Stomach smooth muscle (tissue), 2 donors: ENCODE results near the gene KRAS.

Experiments used
- H3K27ac ChIP-seq: one replicate; pipeline ENCODE4 v1.7.0; 2013; ENCODE audit warnings: mild to moderate bottlenecking, low read length, inconsistent platforms
- H3K27me3 ChIP-seq, 2 donors: one replicate each; pipeline ENCODE4 v1.7.0; 2013; ENCODE audit warnings: low read length in 2 of 2; ENCODE audit not compliant: insufficient read depth in 2 of 2, control insufficient read depth in 1 of 2
- H3K36me3 ChIP-seq, 2 donors: one replicate each; pipeline ENCODE4 v1.7.0; 2013; ENCODE audit warnings: low read length in 2 of 2; ENCODE audit not compliant: control insufficient read depth in 2 of 2, insufficient read depth in 2 of 2
- H3K4me1 ChIP-seq: one replicate; pipeline ENCODE4 v1.7.0; 2013; ENCODE audit warnings: low read length; ENCODE audit not compliant: control insufficient read depth, insufficient read depth
- H3K4me3 ChIP-seq, 2 donors: one replicate each; pipeline ENCODE4 v1.7.0; 2013; ENCODE audit warnings: low read length in 2 of 2
- H3K9ac ChIP-seq, 2 donors: one replicate each; pipeline ENCODE4 v1.7.0; 2013; ENCODE audit warnings: low read length in 2 of 2, mild to moderate bottlenecking in 1 of 2
- H3K9me3 ChIP-seq, 2 donors: one replicate each; pipeline ENCODE4 v1.7.0; 2013; ENCODE audit warnings: low read length in 2 of 2; ENCODE audit not compliant: control insufficient read depth in 2 of 2
- donor health status: healthy.
- donor health status: Pancreatic carcinoma.

Gene KRAS

GRCh38 chr12:25242981-25243679 lies 7.6 kb downstream of the KRAS start:
- no peaks in the 10 kb centered on the region for H3K36me3 ChIP-seq
- H3K27ac ChIP-seq, result no peak overlapping the region
- no peaks in the 10 kb centered on the region for H3K27me3 ChIP-seq
- H3K9ac ChIP-seq, result no peak overlapping the region
- no peaks in the 10 kb centered on the region for H3K4me1 ChIP-seq
- H3K4me3 ChIP-seq, result no peak overlapping the region
- no peaks in the 10 kb centered on the region for H3K9me3 ChIP-seq

GRCh38 chr12:25241167-25242020 lies 9.3 kb downstream of the KRAS start:
- Histone ChIP-seq H3K27me3 (no peaks in the 10 kb centered on the region), H3K27ac (no peak overlapping the region), H3K9ac (no peak overlapping the region)

GRCh38 chr12:25236626-25237025 lies 14.1 kb downstream of the KRAS start:
- H3K4me3 ChIP-seq, result no peak overlapping the region
- H3K4me1 ChIP-seq, result no peaks in the 10 kb centered on the region
- no peaks in the 10 kb centered on the region for H3K9me3 ChIP-seq
- H3K27me3 ChIP-seq, result no peaks in the 10 kb centered on the region
- H3K9ac ChIP-seq, result no peak overlapping the region
- peaks cover 3 to 4% of the 10 kb centered on the region in 2 donors for H3K36me3 ChIP-seq
- no peak overlapping the region for H3K27ac ChIP-seq

More at GRCh38 chr12:25241167-25242020, 9.3 kb downstream of the KRAS start:
- no peaks in the 10 kb centered on the region for H3K9me3 ChIP-seq
- no peak overlapping the region for H3K4me3 ChIP-seq
- peaks cover 0 to 3% of the 10 kb centered on the region in 2 donors for H3K36me3 ChIP-seq
- H3K4me1 ChIP-seq, result no peaks in the 10 kb centered on the region

GRCh38 chr12:25236190-25236589 lies 14.5 kb downstream of the KRAS start:
- Histone ChIP-seq H3K4me1 (no peaks in the 10 kb centered on the region), H3K9ac (no peak overlapping the region), H3K27me3 (no peaks in the 10 kb centered on the region), H3K27ac (no peak overlapping the region), H3K4me3 (no peak overlapping the region), H3K9me3 (no peaks in the 10 kb centered on the region), H3K36me3 (peaks cover 3 to 4% of the 10 kb centered on the region in 2 donors)

GRCh38 chr12:25213338-25213737 lies 37.4 kb downstream of the KRAS start:
- no peaks in the 10 kb centered on the region for H3K27me3 ChIP-seq
- no peak overlapping the region for H3K4me3 ChIP-seq
- peaks cover 0 to 9% of the 10 kb centered on the region in 2 donors for H3K36me3 ChIP-seq
- no peaks in the 10 kb centered on the region for H3K4me1 ChIP-seq
- no peak overlapping the region for H3K9ac ChIP-seq
- no peak overlapping the region for H3K27ac ChIP-seq
- H3K9me3 ChIP-seq, result no peaks in the 10 kb centered on the region

GRCh38 chr12:25208554-25208953 lies 42.2 kb downstream of the KRAS start:
- Histone ChIP-seq H3K9ac (no peak overlapping the region), H3K4me3 (no peak overlapping the region), H3K9me3 (no peaks in the 10 kb centered on the region), H3K27me3 (no peaks in the 10 kb centered on the region), H3K4me1 (no peaks in the 10 kb centered on the region), H3K36me3 (peaks cover 0 to 32% of the 10 kb centered on the region in 2 donors), H3K27ac (no peak overlapping the region)

GRCh38 chr12:25207846-25208245 lies 42.9 kb downstream of the KRAS start:
- Histone ChIP-seq H3K36me3 (peaks cover 2 to 32% of the 10 kb centered on the region in 2 donors), H3K4me1 (no peaks in the 10 kb centered on the region), H3K27ac (no peak overlapping the region), H3K9me3 (no peaks in the 10 kb centered on the region), H3K27me3 (no peaks in the 10 kb centered on the region), H3K9ac (no peak overlapping the region), H3K4me3 (no peak overlapping the region)

GRCh38 chr12:25207411-25207810 lies 43.3 kb downstream of the KRAS start:
- Histone ChIP-seq H3K4me1 (no peaks in the 10 kb centered on the region), H3K9ac (no peak overlapping the region), H3K36me3 (peaks cover 2 to 32% of the 10 kb centered on the region in 2 donors), H3K27ac (no peak overlapping the region), H3K9me3 (no peaks in the 10 kb centered on the region), H3K27me3 (no peaks in the 10 kb centered on the region), H3K4me3 (no peak overlapping the region)

GRCh38 chr12:25202137-25202536 lies 48.6 kb downstream of the KRAS start:
- H3K4me3 ChIP-seq, result no peak overlapping the region
- peaks cover 2 to 19% of the 10 kb centered on the region in 2 donors for H3K36me3 ChIP-seq
- no peaks in the 10 kb centered on the region for H3K9me3 ChIP-seq
- no peak overlapping the region for H3K27ac ChIP-seq
- H3K9ac ChIP-seq, result no peak overlapping the region
- H3K4me1 ChIP-seq, result no peaks in the 10 kb centered on the region
- H3K27me3 ChIP-seq, result no peaks in the 10 kb centered on the region

- Histone ChIP-seq H3K27me3 (no peaks in the 10 kb centered on the region), H3K9me3 (no peaks in the 10 kb centered on the region), H3K4me1 (peaks cover 5% of the 10 kb centered on the region), H3K36me3 (peaks cover 4 to 8% of the 10 kb centered on the region in 2 donors), H3K27ac (no peak overlapping the region), H3K9ac (no peak overlapping the region), H3K4me3 (no peak overlapping the region)
These were observed 50.0 kb downstream of the KRAS start for GRCh38 chr12:25200703-25201102.

- Histone ChIP-seq H3K36me3 (peaks cover 2 to 3% of the 10 kb centered on the region in 2 donors), H3K9ac (no peak overlapping the region), H3K27me3 (no peaks in the 10 kb centered on the region), H3K9me3 (no peaks in the 10 kb centered on the region), H3K4me3 (no peak overlapping the region), H3K27ac (no peak overlapping the region), H3K4me1 (peaks cover 9% of the 10 kb centered on the region)
These were observed 53.1 kb downstream of the KRAS start for GRCh38 chr12:25197608-25198007.
